Esophagus squamous epithelium (tissue), 4 donors: ENCODE results near the gene AGTR1.

Source experiments
- POLR2A ChIP-seq, 4 donors: fragments of 450-650 bp; IDR thresholded peaks; one replicate each; pipeline ENCODE4 v1.6.1; 2017; ENCODE audit warnings: antibody characterized with exemption in 4 of 4, mild to moderate bottlenecking in 4 of 4, moderate library complexity in 3 of 4
- TF ChIP-seq, protein P1 (sequence below), 6 experiments: fragments of 450-650 bp in 4 of 6; fragments of 200-600 bp in 2 of 6; sonication (generic) in 2 of 6; IDR thresholded peaks; one replicate each; pipeline ENCODE4 v1.5.1; 2016 to 2019; ENCODE audit warnings: antibody characterized with exemption in 6 of 6, mild to moderate bottlenecking in 4 of 6, moderate library complexity in 4 of 6

- no peak for TF ChIP-seq POLR2A (IDR thresholded peaks at IDR 0.05)
- TF ChIP-seq, protein P1, sequence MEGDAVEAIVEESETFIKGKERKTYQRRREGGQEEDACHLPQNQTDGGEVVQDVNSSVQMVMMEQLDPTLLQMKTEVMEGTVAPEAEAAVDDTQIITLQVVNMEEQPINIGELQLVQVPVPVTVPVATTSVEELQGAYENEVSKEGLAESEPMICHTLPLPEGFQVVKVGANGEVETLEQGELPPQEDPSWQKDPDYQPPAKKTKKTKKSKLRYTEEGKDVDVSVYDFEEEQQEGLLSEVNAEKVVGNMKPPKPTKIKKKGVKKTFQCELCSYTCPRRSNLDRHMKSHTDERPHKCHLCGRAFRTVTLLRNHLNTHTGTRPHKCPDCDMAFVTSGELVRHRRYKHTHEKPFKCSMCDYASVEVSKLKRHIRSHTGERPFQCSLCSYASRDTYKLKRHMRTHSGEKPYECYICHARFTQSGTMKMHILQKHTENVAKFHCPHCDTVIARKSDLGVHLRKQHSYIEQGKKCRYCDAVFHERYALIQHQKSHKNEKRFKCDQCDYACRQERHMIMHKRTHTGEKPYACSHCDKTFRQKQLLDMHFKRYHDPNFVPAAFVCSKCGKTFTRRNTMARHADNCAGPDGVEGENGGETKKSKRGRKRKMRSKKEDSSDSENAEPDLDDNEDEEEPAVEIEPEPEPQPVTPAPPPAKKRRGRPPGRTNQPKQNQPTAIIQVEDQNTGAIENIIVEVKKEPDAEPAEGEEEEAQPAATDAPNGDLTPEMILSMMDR (IDR thresholded peaks at IDR 0.05), result no peak
Observed at GRCh38 chr3:148742118-148742517, 44.4 kb downstream of the AGTR1 start.
